Aorta (tissue), 5 donors: ENCODE data around the gene SIRPB2. TPM values are rescaled to one million over a fixed set of nuclear protein-coding genes. Genes with fewer than 3 reads are reported as not detected.

Experiments
- ATAC-seq: fragments of 200-7000 bp; cut with Tn5 transposase; one replicate; pipeline ENCODE4 v1.9.1; 2022; ENCODE audit warnings: moderate library complexity; ENCODE audit not compliant: low FRiP score
- DNase-seq, 2 donors: peaks; one replicate each; pipeline ENCODE4 v3.0.0-alpha.2; 2020
- H3K27ac ChIP-seq, 2 donors: one replicate each; pipeline ENCODE4 v1.5.1; 2013; ENCODE audit warnings: low read length in 2 of 2, mild to moderate bottlenecking in 2 of 2, moderate library complexity in 2 of 2, control low read depth in 1 of 2, inconsistent platforms in 1 of 2, low read depth in 1 of 2
- H3K27me3 ChIP-seq, 2 donors: one replicate each; pipeline ENCODE4 v1.6.1; 2013; ENCODE audit warnings: control low read depth in 1 of 2, low read length in 1 of 2, mild to moderate bottlenecking in 1 of 2, moderate library complexity in 1 of 2; ENCODE audit not compliant: insufficient read depth in 2 of 2, control insufficient read depth in 1 of 2
- H3K36me3 ChIP-seq, 2 donors: one replicate each; pipeline ENCODE4 v1.6.1; 2013; ENCODE audit warnings: control low read depth in 1 of 2, low read length in 1 of 2, mild to moderate bottlenecking in 1 of 2; ENCODE audit not compliant: insufficient read depth in 2 of 2, control insufficient read depth in 1 of 2
- H3K4me1 ChIP-seq, 2 donors: one replicate each; pipeline ENCODE4 v1.6.1; 2013; ENCODE audit warnings: low read length in 2 of 2, control low read depth in 1 of 2, mild to moderate bottlenecking in 1 of 2, moderate library complexity in 1 of 2; ENCODE audit not compliant: insufficient read depth in 2 of 2, control insufficient read depth in 1 of 2
- H3K4me3 ChIP-seq, 2 donors: one replicate each; pipeline ENCODE4 v1.5.1; 2013; ENCODE audit warnings: low read length in 2 of 2, control low read depth in 1 of 2, mild to moderate bottlenecking in 1 of 2
- H3K9me3 ChIP-seq: one replicate; pipeline ENCODE4 v1.6.1; 2013; ENCODE audit warnings: mild to moderate bottlenecking, low read length; ENCODE audit not compliant: control insufficient read depth
- WGBS, 2 donors: extraction: QIAGEN DNeasy Blood & Tissue Kit; methylation state at CpG; one replicate each; pipeline ENCODE4 v1.1.7; 2013; 5-methylcytosine and 5-hydroxymethylcytosine counted together
- intact Hi-C, 2 donors: fragments of 100-400 bp; cut with DNase I; formaldehyde crosslinking; loops; one replicate each; pipeline versions ENCODE4 v1.14.2 to v1.15.0; 2022
- polyA plus RNA-seq, 2 donors: library from polyadenylated mRNA; stranded (reverse); fragments of 200-250 nt; gene quantifications; one replicate each; pipeline ENCODE4 v1.2.3, GENCODE V29; 2013
- total RNA-seq, 2 donors: library from RNA; stranded (reverse); fragmentation: NEBNext Ultra II Directional; extraction: Animal tissue kit (Norgen Biotek cat#: 25700); gene quantifications; one replicate each; pipeline ENCODE4 v1.2.1, GENCODE V29; 2021
- donor health status: healthy with polysubstance abuse.
- donor health status: Bipolar disorder and iron deficiency.
- donor health status: DM: no; HTN: no; CAD: no.
- donor health status: DM: no; HTN: no; CAD: no.
- donor health status: DM: yes; HTN: yes; CAD: no.

Gene SIRPB2
- total and polyA plus RNA-seq, 4 donors: 1.00 to 27.3 (median 8.5) TPM

GRCh38 chr20:1528811-1529210 lies 37.6 kb upstream of the SIRPB2 start:
- Histone ChIP-seq H3K36me3 (no peaks in the 10 kb centered on the region), H3K4me1 (no peaks in the 10 kb centered on the region), H3K9me3 (no peaks in the 10 kb centered on the region), H3K27me3 (no peaks in the 10 kb centered on the region), H3K27ac (no peak overlapping the region), H3K4me3 (no peak overlapping the region)
- ATAC-seq (no peak), DNase-seq (no peak)
- intact Hi-C loops: no loop called here
- WGBS, 2 donors: 15 to 30% methylated on average over 1 of the region's 1 CpG

- no peaks in the 10 kb centered on the region for H3K27me3 ChIP-seq
- H3K4me1 ChIP-seq: no peaks in the 10 kb centered on the region
- H3K36me3 ChIP-seq: no peaks in the 10 kb centered on the region
- no peak for DNase-seq
- intact Hi-C loops: no loop called here
- H3K4me3 ChIP-seq: no peak overlapping the region
- H3K9me3 ChIP-seq: no peaks in the 10 kb centered on the region
- no peak overlapping the region for H3K27ac ChIP-seq
- ATAC-seq: no peak
These were observed 36.7 kb upstream of the SIRPB2 start for GRCh38 chr20:1527923-1528322.

DNA sequence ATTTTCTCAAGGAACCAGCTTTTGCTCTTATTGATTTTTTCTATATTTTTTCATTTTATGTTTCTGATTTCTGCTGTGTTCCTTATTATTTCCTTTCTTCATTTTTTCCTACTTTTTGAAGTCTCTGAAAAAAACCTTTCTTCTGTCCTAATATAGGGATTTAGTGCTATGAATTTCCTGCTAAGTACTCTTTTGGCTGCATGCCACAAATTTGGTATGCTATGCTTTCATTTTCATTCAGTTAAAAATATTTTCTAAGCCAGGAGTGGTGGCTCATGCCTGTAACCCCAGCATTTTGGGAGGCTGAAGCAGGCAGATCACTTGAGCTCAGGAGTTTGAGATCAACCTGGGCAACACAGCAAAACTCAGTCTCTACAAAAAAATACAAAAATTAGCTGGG lies 35.7 kb upstream of the SIRPB2 start:
- intact Hi-C loops: no loop called here
- H3K4me3 ChIP-seq: no peak overlapping the region
- H3K9me3 ChIP-seq: no peaks in the 10 kb centered on the region
- DNase-seq (no peak), ATAC-seq (no peak)
- no peaks in the 10 kb centered on the region for H3K4me1 ChIP-seq
- no peaks in the 10 kb centered on the region for H3K36me3 ChIP-seq
- no peak overlapping the region for H3K27ac ChIP-seq
- no peaks in the 10 kb centered on the region for H3K27me3 ChIP-seq

- H3K27ac ChIP-seq: no peak overlapping the region
- no peaks in the 10 kb centered on the region for H3K9me3 ChIP-seq
- no peak overlapping the region for H3K4me3 ChIP-seq
- H3K4me1 ChIP-seq: no peaks in the 10 kb centered on the region
- WGBS, 2 donors: 74 to 79% methylated on average over 1 of the region's 1 CpG
- no peaks in the 10 kb centered on the region for H3K27me3 ChIP-seq
- DNase-seq (no peak), ATAC-seq (no peak)
- no peaks in the 10 kb centered on the region for H3K36me3 ChIP-seq
- intact Hi-C loops: no loop called here
These were observed 35.1 kb upstream of the SIRPB2 start for GRCh38 chr20:1526310-1526709.

DNA sequence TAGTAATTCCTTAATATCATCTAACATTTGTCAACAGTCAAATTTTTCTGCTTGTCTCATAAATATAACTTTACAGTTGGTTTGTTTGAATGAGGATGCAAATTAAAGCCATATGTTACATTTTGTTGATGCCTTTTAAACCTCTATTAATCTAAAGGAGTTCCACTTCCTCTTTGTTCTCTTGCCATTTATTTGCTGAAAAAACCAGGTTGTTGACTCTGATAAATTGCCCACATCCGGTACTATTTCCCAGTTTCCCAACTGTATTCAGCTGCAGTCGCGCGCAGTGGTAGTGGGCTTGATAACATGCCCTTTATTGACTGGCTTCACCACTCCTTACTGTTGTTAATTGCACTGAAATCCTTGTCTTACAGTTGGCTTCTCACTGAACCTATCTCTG lies 32.8 kb upstream of the SIRPB2 start:
- no peaks in the 10 kb centered on the region for H3K27me3 ChIP-seq
- intact Hi-C loops: no loop called here
- no peaks in the 10 kb centered on the region for H3K4me1 ChIP-seq
- H3K27ac ChIP-seq: no peak overlapping the region
- H3K36me3 ChIP-seq: no peaks in the 10 kb centered on the region
- no peak overlapping the region for H3K4me3 ChIP-seq
- WGBS, 2 donors: 24 to 25% methylated on average over 4 of the region's 4 CpGs
- DNase-seq (no peak), ATAC-seq (no peak)
- no peaks in the 10 kb centered on the region for H3K9me3 ChIP-seq

DNA sequence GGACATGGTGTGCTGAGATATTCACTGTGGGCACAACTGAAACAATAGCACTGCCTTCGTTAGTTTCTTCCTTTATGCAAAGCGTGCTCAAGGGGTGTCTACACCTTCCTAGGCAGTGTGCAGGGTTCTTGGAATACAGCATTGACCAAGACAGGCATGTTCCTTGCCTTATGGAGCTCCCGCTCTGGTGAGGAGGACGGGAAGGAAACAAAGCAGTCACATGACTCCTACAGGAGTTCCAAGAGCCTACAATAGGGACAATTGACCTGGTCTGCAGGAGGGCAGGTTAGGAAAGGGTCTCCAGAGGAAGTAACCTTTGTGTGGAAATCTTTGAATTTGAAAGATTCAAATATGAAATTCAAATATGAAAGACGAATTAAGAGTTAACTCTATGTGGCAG lies 25.8 kb upstream of the SIRPB2 start:
- no peaks in the 10 kb centered on the region for H3K36me3 ChIP-seq
- DNase-seq (no peak), ATAC-seq (no peak)
- intact Hi-C loops: no loop called here
- H3K27ac ChIP-seq: no peak overlapping the region
- 74 to 80% methylated on average over 5 of the region's 5 CpGs for WGBS, 2 donors
- H3K27me3 ChIP-seq: no peaks in the 10 kb centered on the region
- H3K4me1 ChIP-seq: no peaks in the 10 kb centered on the region
- no peaks in the 10 kb centered on the region for H3K9me3 ChIP-seq
- H3K4me3 ChIP-seq: no peak overlapping the region

GRCh38 chr20:1513801-1514200 lies 22.6 kb upstream of the SIRPB2 start:
- H3K4me1 ChIP-seq: no peaks in the 10 kb centered on the region
- no peaks in the 10 kb centered on the region for H3K27me3 ChIP-seq
- DNase-seq (no peak), ATAC-seq (no peak)
- intact Hi-C loops: no loop called here
- no peak overlapping the region for H3K27ac ChIP-seq
- no peak overlapping the region for H3K4me3 ChIP-seq
- H3K9me3 ChIP-seq: no peaks in the 10 kb centered on the region
- 71 to 79% methylated on average over 1 of the region's 1 CpG for WGBS, 2 donors
- no peaks in the 10 kb centered on the region for H3K36me3 ChIP-seq

DNA sequence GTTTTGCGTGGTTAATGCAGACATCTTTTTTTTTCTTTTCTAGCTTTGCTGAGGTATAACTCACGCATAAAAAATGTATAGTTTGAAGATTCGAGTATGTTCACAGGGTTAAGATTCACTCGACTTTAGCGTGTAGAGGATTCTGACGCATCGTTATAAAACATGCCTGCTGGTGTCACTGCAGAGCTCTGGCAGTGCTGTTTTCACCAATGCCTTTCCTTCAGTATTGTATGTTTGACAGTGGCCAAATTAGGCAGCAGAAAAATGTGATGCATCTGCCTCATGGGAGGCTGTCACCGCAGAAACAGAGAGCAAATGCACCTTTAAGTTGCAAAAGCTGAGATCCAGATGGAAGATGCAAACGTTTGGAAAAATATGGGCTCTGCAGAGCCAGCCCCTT lies 18.0 kb upstream of the SIRPB2 start:
- Histone ChIP-seq H3K27ac (no peak overlapping the region), H3K27me3 (no peaks in the 10 kb centered on the region), H3K4me3 (no peak overlapping the region), H3K4me1 (no peaks in the 10 kb centered on the region), H3K9me3 (no peaks in the 10 kb centered on the region), H3K36me3 (no peaks in the 10 kb centered on the region)
- no peak for DNase-seq
- ATAC-seq: no peak
- intact Hi-C loops: no loop called here
- 33 to 44% methylated on average over 9 of the region's 9 CpGs for WGBS, 2 donors

GRCh38 chr20:1508574-1508973 lies 17.4 kb upstream of the SIRPB2 start:
- no peak for ATAC-seq
- Histone ChIP-seq H3K9me3 (no peaks in the 10 kb centered on the region), H3K27me3 (no peaks in the 10 kb centered on the region), H3K4me3 (no peak overlapping the region), H3K4me1 (no peaks in the 10 kb centered on the region), H3K27ac (no peak overlapping the region), H3K36me3 (no peaks in the 10 kb centered on the region)
- no peak for DNase-seq
- intact Hi-C loops: no loop called here

GRCh38 chr20:1507276-1507675 lies 16.1 kb upstream of the SIRPB2 start:
- Histone ChIP-seq H3K4me1 (no peaks in the 10 kb centered on the region), H3K36me3 (no peaks in the 10 kb centered on the region), H3K9me3 (no peaks in the 10 kb centered on the region), H3K27ac (no peak overlapping the region), H3K27me3 (no peaks in the 10 kb centered on the region), H3K4me3 (no peak overlapping the region)
- no peak for ATAC-seq
- intact Hi-C loops: no loop called here
- WGBS, 2 donors: 70 to 72% methylated on average over 3 of the region's 3 CpGs
- no peak for DNase-seq
